DMS 273 (cell line): Measurements from ENCODE around the gene ATP6V0A4.
"Not testable (repeated sequence)": the region's sequence is repeated elsewhere in the genome, so short reads cannot be mapped to it uniquely, and the experiment has no call there.

ENCODE experiments used
- DNase-seq: peaks from one replicate; lab custom pipeline; 2025; ENCODE audit not compliant: unreplicated experiment; lab: John Stamatoyannopoulos, UW

Gene ATP6V0A4

GRCh38 chr7:138797715-138798320 is at the start of gene ATP6V0A4, which contains the start of gene TMEM213:
ATP6V0A4 (minus strand) TSS chr7:138798196; CDS start chr7:138771247, 26,949 bp downstream.
TMEM213 (plus strand) TSS chr7:138797994; CDS start chr7:138798105, 111 bp downstream.
- DNase-seq = no peak

- DNase-seq = no peak
Observed at GRCh38 chr7:138845711-138846110, 47.7 kb upstream of the ATP6V0A4 start.

GRCh38 chr7:138843632-138844580 is 45.9 kb upstream of the ATP6V0A4 start:
- no peak for DNase-seq

- DNase-seq = no peak
Observed at GRCh38 chr7:138842111-138842510, 44.1 kb upstream of the ATP6V0A4 start.

- no peak for DNase-seq
Observed at GRCh38 chr7:138838166-138838565, 40.2 kb upstream of the ATP6V0A4 start.

GRCh38 chr7:138837627-138838026 is 39.6 kb upstream of the ATP6V0A4 start:
- DNase-seq = no peak

GRCh38 chr7:138835087-138835486 is 37.1 kb upstream of the ATP6V0A4 start:
- DNase-seq = no peak

- DNase-seq = no peak
Observed at GRCh38 chr7:138834583-138834982, 36.6 kb upstream of the ATP6V0A4 start.

- no peak for DNase-seq
Observed at GRCh38 chr7:138833596-138833995, 35.6 kb upstream of the ATP6V0A4 start.

- DNase-seq = no peak
Observed at GRCh38 chr7:138832966-138833365, 35.0 kb upstream of the ATP6V0A4 start.

GRCh38 chr7:138829335-138829734 is 31.3 kb upstream of the ATP6V0A4 start:
- DNase-seq = no peak

- no peak for DNase-seq
Observed at GRCh38 chr7:138828302-138828701, 30.3 kb upstream of the ATP6V0A4 start.

- no peak for DNase-seq
Observed at GRCh38 chr7:138825049-138825721, 27.2 kb upstream of the ATP6V0A4 start.

GRCh38 chr7:138822867-138823535 is 25.0 kb upstream of the ATP6V0A4 start:
- no peak for DNase-seq

GRCh38 chr7:138821912-138822311 is 23.9 kb upstream of the ATP6V0A4 start:
- DNase-seq = no peak

- no peak for DNase-seq
Observed at GRCh38 chr7:138819625-138820024, 21.6 kb upstream of the ATP6V0A4 start.

GRCh38 chr7:138816650-138817049 is 18.7 kb upstream of the ATP6V0A4 start:
- DNase-seq = no peak

- DNase-seq = no peak
Observed at GRCh38 chr7:138814816-138815332, 16.9 kb upstream of the ATP6V0A4 start.

GRCh38 chr7:138813945-138814344 is 15.9 kb upstream of the ATP6V0A4 start:
- no peak for DNase-seq

GRCh38 chr7:138811327-138811726 is 13.3 kb upstream of the ATP6V0A4 start:
- not testable (repeated sequence) for DNase-seq

GRCh38 chr7:138809346-138809745 is 11.3 kb upstream of the ATP6V0A4 start:
- DNase-seq = no peak
